Umbilical cord (tissue), 2 donors: ENCODE results near the gene CREM. TPM values are rescaled to one million over a fixed set of nuclear protein-coding genes. Genes with fewer than 3 reads are reported as not detected.

Experiments
- DNase-seq: peaks from one replicate; pipeline ENCODE4 v3.0.0-alpha.2; 2015; ENCODE audit warnings: low spot score
- total RNA-seq: library from RNA; depleted of rRNA; stranded (reverse); fragments of >200 nt; gene quantifications from one replicate; pipeline ENCODE4 v1.2.3, GENCODE V29; 2014; ENCODE audit warnings: low replicate concordance; ENCODE audit not compliant: insufficient read depth

The CREM gene
- total RNA-seq, 1 donor from 2014 or later: 47.9 TPM

DNA sequence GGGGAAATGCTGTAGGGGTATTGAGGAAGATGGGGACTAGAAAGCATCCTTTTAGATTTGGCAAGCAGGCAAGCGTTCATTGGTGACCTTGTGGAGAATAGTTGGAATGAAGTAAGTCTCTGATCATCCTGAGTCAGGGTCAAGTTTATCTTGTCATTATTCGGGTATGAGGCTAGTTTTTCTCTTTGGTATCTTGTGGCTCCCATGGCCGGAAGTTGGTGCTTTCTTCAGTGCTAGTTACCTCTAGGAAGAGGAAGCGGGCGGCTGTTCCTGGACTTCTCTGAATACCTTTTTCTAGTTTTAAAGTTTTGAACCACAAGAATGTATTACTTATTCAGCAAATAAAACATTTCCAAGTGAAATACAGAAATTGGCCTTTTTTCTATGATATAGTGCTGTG lies 9.2 kb downstream of the CREM start:
- DNase-seq: no peak

DNA sequence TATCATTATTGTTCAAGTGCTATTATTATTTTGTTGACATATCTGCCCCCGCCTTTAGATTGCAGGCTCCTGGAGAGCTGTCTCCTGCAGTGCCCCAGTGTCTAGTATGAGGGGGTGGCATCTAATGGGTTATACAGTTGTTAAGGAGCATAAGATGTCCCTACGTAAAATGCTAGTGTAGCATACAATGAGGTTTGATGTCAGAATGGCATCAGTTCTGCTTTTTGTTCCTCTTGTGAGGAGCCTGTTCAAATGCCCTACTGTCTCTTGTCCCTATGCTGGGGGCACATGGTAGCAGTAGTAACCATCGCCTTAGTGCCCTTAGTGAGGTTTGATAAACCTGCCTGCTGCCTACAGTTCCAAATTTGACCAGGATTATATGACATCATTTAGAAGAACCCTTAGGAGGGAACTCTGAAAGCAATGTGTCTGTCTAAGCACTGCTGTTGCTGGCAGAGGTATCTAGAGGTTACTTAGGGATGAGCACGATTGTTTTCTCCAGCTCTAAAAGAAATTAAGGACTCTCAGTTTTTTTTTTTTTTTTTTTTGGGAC lies 9.7 kb downstream of the CREM start:
- DNase-seq: no peak

DNA sequence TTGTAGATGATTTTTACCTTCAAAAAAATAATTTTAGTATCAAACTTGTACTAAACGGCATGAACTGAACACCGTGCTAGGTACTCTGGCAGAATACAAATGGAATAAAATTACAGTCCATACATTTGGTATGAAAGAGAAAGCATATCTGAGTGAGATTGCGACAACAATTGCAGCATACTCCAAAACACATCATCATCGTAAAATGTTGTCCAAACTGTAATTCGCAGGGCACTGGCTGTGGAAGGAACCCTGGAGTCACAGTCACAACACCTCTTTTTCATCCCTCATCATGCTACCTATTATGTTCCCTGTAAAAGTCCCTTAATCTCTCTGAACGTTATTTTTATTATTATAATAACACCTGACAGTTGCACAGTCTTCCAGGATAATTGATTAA lies 13.5 kb downstream of the CREM start:
- no peak for DNase-seq

DNA sequence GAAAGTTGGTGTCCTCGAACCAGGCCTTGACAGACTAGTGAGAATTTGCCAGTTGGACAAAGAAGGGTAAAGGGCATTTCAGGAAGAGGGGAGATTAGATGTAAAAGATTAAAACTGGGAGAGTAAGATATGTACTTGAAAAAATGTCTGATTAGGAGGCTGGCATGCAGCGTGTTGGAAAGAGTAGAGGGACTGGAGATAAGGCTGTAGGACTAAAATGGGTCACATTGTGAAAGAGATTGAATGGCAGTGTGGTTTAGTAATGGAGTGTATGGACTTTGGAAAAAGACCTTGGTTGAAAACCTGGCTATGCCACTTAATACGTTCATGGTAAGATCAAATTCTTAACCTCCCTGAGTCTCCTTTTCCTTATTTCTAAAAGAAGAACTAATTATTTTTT lies 14.1 kb downstream of the CREM start:
- no peak for DNase-seq

DNA sequence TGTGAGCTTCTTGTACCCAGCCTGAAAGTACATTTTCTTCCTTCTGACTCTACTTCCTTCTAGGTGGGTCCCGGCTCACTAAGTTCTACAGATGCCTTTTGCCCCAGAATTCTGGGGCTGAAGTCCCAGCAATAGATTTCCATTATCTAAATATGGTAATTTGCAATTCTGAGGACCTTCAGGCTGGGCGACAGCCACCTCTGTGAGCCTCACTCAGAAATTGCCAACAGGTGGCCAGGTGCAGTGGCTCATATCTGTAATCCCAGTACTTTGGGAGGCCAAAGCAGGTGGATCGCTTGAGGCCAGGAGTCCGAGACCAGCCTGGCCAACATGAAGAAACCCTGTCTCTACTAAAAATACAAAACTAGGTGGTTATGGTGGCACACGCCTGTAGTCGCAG lies 23.7 kb downstream of the CREM start:
- no peak for DNase-seq

DNA sequence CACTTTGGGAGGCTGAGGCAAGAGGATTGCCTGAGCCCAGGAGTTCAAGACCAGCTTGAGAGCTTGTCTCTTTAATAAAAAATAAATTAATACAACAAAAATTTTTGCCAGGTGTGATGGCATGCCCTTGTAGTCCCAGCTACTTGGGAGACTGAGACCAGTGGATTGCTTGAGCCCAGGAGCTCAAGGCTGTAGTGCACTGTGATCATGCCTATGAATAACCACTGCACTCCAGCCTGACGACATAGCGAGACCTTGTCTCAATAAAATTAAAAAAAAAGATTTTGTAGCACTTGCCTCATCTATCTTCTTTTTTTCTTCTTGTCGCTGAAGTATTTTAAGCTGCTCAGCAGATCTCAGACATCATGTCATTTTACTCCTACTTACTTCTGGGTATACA lies 26.3 kb downstream of the CREM start:
- DNase-seq: no peak

DNA sequence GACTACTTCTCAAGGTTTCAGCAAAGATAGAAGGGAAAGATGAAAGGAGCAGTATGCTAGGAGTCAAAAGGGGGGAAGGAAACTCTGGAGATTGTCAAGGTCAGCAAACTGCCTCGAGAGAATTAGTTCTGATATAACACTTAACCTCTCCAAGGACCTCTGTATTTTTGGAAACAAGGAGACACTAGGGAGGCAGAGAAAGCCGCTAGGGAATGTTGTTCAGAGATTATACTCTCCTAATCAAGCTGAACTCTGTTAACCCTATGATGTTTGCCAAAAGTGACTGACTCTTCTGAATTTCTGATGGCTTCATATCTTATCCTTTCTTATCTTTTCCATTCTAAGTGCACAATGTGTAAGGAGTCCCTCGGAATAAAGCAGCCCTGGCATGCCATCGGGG lies 27.1 kb downstream of the CREM start:
- peak; percentile 84 for DNase-seq

DNA sequence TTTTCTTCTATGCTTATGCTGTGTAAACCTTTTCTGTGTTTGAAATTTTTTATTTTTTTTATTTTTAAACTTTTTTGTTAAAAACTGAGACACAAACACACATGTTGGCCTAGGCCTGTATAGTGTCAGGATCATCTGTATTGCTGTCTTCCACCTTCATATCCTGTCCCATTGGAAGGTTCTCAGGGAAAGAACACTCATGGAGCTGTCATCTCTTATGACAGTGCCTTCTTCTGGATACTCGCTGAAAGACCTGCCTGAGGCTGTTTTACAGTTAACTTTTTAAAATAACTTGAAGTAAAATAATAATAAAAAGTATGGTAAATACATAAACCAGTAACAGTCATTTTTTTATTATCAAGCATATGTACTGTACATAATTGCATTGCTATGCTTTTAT lies 34.1 kb downstream of the CREM start:
- DNase-seq: no peak

DNA sequence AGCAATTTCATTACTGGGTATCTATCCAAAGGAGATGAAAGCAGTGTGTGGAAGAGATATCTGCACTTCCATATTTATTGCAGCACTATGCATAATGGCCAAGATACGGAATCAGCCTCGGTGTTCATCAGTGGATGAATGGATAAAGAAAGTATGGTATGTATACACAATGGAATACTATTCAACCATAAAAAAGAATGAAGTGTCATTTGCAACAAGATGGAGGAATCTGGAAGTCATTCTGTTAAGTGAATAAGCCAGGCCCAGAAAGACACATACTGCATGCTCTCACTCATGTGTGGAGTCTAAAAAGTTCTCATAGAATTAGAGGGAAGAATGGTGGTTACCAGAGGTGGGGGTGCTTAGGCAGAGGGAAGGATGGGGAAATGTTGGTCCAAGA lies 35.3 kb downstream of the CREM start:
- DNase-seq: no peak

DNA sequence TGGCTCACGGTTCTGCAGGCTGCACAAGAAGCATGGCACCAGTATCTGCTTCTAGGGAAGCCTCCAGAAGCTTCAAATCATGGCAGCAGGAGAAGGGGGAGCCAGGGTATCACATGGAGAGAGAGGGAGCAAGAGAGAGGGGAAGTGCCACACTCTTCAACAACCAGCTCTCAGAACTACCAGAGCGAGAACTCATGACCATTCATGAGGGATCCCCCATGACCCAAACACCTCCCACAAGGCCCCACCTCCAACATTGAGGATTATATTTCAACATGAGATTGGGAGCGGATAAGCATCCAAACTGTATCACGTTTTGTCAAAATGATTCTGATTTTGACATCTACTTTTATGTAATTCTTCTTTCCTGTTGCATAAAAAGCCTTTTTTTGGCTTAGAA lies 38.5 kb downstream of the CREM start:
- no peak for DNase-seq

DNA sequence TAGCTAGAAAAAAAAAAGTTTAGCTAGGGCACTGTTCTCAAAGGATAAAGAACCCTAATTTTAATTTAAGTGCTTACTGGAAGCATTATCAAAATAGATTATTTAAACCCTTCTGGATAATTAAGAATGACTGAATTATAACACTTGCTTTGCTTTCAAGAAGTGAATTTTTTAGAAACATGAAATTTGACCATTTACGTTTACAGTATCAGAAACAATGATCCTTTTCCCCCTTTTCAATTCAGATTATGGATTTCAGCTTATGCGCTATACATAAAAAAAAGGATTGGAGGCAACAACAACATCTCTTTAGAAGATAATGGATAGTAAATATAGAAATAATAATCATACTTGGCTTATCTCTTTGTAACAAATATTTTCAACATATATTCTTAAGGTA lies 39.2 kb downstream of the CREM start:
- no peak for DNase-seq

DNA sequence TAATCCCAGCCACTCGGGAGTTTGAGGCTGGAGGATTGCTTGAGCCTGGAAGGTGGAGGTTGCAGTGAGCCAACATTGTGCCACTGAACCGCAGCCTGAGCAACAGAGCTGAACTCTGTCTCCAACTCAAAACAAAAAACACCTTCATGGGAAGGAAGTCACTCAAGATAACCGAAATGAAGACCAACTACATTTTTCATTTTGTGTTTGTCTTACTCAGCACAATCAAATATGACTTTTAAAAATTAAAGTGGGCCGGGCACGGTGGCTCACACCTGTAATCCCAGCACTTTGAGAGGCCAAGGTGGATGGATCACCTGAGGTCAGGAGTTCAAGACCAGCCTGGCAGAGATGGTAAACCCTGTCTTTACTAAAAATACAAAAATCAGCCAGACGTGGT lies 40.0 kb downstream of the CREM start:
- no peak for DNase-seq

DNA sequence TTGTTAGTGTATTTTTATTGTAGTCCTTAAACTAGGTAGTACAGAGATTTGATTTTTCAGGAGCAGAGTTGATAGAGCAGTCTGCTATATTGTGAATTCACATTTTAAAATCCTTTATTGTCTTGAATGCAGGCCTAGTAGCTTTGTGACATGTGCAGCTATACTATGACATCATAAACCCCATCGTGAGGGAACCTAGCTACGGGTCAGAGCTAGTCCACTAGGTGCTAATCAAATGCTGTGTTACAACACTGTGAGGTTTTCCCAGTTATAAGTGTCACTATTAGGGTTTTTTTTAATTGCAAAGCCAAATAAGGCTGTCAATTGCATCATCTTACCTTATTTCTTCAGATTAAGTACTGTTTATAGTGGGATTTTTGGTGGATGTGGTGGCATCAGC lies 40.7 kb downstream of the CREM start:
- DNase-seq: no peak

DNA sequence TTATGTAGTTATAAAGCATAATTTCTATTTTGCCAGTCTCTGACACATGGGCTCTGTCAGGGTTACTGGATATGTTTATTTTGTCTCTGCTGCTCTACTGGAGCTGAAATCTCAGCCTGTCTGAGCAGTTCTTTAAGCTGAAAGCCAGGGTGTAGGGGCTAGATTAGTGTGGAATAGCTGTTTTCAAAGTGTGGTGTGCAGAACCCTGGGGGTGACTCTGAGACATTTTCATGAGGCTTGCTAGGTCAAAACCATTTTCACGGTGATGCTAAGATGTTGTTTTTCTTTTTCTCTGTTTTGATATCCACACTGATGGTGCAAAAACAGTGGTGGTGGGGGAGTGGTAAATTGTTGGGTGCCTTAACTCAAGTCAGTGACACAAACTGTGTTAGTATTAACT lies 45.5 kb downstream of the CREM start:
- peak; percentile 45 for DNase-seq

DNA sequence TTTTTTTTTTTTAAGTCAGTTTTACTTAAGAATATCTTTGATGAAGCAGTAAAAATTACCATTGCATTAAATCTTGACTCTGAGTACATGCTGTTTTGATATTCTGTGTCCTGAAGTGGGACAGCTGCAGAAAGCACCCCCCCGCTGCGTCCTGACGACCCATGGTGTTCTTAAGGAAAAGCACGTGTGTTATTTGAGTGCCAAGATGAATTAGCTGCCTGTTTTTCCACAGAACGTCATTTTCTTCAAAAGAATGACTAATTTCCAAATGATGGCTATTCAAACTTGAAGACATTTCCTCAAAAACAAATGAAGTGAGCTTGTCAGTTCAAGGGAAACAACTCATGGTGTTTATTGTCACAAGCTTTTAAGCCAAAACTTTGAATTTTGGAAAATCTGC lies 45.9 kb downstream of the CREM start:
- DNase-seq: peak; percentile 53

DNA sequence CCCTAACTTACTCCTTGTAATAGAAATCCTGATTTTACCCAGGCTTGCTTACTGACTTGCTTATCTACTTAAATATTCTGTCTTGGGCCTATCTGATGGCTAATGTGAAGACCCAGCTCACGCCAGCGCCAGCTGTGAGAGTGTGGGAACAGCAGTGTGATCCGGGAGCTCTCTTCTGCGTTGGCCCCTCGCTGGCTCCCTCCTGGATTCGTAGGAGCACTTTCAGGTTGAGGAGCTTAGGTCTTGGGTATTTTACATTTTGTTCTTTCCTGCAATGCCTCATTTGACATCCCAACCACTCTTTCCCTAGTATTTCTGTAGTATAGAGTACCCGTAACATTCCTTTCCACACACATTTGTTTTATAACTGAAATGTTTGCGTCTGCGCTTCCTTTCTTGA lies 51.7 kb downstream of the CREM start:
- DNase-seq: peak; percentile 70

DNA sequence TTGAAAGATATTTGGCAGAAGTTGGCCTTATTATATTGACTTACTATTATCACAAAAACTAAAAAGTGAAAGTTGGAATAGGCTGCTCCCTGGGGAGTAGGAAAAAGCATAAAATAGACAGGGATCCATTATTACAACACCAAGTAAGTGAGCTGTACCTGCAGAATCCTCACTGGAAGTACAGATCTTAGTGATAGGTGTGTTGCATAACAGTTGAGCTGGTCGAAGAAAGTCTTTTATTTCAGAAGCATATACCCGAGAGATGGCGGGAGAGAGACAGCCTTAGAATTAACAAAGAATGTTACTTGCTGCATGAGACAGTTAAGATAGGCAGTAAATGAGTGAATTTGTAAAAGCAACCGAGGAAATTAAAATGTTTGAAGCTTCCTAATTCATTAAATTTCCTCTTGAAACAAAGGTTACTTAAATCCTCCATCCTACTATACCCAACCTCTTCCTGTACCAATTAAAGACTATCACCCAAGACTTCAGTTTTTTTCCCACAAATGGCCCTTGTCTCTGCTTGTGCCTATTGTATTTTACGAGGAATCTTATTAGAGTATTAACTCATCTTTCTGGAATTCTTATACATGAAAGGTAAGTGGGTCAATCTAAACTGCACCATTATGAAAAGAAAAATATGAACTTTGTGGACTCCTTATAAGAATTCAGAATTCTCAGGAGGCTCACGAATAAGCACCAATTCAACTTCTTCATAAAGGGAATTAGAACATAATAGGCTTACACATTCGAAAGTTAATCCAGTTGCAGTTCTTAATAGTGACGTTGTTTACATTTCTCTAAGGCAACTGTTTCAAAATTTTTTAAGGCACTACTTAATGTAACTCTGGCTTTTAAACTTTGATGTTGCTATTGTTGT lies 56.2 kb downstream of the CREM start:
- DNase-seq: no peak

DNA sequence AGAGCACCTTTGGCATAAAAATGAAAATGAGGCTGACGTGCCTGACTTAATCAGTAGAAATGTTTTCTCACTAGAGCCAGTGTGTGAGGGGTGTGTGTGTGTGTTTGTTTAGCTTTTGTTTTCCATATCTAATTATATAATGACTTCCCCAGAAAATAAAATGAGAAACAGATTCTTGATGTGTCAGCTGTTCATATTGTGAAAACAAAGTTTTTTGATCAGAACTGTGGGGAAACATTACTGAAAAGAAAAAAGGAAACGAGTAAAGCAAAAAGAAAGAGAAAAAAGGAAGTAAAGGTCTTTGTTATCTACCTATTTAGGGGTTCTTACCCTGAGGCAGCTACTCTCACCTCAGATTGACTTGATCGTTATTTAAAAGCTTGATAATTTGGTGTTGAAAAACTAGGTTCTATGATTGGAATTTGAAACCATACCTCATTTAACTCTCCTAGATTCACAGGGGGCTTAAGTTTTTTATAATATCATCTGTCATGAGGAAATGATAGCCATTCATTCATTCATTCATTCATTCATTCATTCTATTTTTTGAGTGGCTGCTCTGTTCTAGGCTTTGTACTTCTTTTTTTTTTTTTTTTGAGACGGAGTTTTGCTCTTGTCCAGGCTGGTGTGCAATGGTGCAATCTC lies 58.0 kb downstream of the CREM start:
- no peak for DNase-seq

DNA sequence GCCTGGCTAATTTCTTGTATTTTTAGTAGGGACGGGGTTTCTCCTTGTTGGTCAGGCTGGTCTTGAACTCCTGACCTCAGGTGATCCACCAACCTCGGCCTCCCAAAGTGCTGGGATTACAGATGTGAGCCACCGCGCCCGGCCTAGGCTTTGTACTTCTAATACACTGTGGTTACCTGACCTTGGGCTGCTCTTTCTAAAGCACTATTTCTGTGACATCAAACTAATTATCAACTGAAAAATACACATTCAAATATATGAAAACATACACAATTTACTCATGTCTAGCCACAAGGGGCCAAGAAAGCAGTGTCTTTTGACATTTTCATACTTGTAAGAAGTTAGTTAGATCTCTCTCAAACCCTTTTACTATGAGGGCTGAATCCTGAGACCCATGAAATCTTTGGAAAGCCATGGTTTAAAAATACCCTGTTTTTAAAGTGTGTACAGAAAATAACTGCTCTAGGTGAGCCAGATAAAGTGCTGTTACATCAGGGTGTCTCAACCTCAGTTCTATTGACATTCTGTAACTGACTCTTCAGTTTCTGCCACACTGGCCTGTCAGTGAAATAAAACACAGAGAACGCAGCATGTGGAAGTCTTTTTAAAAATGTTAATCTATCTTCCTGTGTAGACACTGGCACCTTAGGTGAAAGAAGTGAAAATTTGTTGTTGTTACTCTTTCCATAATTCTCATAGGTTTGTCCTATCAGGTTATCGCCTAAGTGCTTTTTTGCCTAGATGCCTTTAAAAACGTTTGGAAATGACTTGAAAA lies 58.8 kb downstream of the CREM start:
- no peak for DNase-seq

DNA sequence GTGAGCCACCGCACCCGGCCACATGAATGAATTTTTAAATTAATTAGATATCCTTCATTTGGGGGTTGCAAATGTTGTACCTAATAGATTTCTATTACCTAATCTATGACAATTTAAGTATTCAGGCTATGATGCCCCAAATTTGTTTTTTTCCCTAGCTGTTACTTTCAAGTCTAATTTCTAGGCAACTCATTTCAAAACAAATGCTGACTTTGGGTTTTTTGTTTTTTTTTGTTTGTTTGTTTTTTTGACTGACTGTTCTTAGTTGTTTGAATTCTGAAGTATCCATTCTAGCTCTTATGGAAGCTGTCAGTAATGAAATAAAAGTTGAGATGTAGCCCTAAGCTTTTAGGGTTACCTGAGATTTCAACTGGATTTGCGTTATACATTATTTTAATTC lies 62.3 kb downstream of the CREM start:
- DNase-seq: no peak

DNA sequence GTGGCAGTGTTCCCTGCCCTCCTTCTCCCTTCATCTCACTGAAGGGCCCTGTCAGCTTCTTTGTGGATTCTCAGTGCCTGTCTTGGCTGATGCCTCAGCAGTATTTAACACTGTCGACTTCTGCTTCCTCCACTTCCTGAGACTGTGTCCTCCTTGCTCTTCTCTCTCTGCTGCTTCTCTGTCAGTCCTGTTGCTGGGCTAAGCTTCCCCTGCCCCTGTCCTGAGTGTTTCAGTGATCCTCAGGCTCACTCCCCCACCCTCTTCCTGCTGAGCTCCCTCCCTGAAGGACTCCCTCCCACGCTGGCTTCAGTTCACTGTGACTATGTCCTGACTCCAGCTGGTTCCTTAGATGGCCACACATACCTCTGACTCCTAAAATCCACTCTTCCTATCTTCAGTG lies 64.9 kb downstream of the CREM start:
- peak; percentile 44 for DNase-seq

DNA sequence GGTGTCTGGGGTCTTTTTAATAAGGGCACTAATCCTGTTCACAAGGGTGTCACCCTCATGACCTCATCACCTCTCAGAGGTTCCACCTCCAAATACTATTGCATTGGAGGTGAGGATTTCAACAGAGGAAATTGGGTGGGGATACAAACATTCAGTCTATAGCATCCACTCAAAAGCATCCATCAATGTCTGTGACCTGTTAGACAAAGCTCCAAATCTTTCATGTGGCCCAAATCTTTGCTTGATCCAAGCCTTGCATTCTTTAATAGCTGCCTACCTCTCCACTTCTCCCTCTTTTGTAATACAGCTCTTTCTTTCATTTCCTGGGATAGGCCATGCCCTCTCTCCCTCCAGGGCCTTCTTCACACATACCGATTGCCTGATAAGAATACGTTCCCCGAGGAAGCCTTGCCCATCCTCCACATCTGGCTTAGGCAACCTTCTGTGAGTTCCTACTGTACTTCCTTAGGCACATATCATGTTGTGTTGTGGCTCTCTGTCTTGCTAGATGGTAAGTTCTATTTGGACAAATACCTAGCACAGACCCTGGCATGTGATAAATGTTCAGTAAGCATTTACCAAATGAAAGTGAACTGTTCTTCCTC lies 66.1 kb downstream of the CREM start:
- no peak for DNase-seq
